Right lobe of liver (tissue), 4 donors: ENCODE results near the gene PRDM4.

ENCODE experiments used
- CTCF ChIP-seq, 4 donors: fragments of 200-600 bp in 3 of 4; fragments of 450-650 bp in 1 of 4; IDR thresholded peaks; one replicate each; pipeline versions ENCODE4 v1.5.1 to v1.8.0; 2016 to 2022; ENCODE audit warnings: antibody characterized with exemption in 4 of 4, mild to moderate bottlenecking in 2 of 4
- POLR2A ChIP-seq: fragments of 450-650 bp; IDR thresholded peaks from one replicate; pipeline ENCODE4 v1.6.1; 2017; ENCODE audit warnings: antibody characterized with exemption, mild to moderate bottlenecking
- donor health status: DM: no; HTN: no; CAD: no.
- donor health status: DM: no; HTN: no; CAD: no.
- donor health status: DM: no; HTN: yes; CAD: no.

GRCh38 chr12:107732365-107732764, 28.6 kb downstream of the PRDM4 start:
- TF ChIP-seq CTCF (IDR thresholded peaks at IDR 0.05) (no peak), POLR2A (no peak)
